ENCODE measurements around the gene TM9SF3. TPM values are rescaled to one million over a fixed set of nuclear protein-coding genes. Genes with fewer than 3 reads are reported as not detected.

The TM9SF3 gene
- total RNA-seq, 1 donor from 2014 or later: 77.1 TPM

DNA sequence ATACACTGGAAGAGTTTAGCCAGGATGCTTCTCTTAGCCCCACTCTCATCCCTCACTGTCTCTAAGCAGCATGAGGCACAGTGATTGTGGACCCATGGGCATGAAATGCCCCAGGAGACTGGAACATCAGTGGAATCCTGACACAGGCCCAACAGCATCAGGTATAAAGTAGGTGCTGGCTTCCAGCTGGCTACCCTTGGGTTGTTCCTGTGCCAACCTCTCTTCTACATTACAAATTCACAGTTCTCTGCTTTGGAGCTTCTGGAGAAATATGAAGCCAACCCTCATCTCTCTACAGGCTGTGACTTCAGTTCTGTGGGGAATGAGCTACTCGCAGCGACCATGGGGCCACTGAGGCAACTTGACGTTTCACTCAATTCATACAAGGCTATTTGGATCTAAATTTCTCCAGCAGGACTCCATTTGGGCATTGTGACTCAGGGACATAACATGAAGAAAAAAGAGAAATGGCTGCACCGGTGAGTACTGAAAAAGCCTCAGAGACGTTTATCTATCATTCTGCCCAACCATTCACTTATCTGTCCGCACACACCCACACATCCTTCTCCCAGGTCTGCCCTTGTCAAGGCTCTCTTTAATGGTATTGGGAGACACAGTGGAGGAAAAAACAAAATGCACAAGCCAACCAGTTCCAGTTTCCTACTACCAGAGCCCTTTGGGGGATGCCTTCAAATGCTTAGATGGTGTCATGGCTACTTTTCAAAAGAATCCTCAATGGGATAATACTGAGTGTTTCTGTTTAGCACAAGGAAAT, 35.4 kb upstream of the TM9SF3 start:
- DNase-seq (ENCODE audit: low read depth): no peak
- TF ChIP-seq, protein P1, sequence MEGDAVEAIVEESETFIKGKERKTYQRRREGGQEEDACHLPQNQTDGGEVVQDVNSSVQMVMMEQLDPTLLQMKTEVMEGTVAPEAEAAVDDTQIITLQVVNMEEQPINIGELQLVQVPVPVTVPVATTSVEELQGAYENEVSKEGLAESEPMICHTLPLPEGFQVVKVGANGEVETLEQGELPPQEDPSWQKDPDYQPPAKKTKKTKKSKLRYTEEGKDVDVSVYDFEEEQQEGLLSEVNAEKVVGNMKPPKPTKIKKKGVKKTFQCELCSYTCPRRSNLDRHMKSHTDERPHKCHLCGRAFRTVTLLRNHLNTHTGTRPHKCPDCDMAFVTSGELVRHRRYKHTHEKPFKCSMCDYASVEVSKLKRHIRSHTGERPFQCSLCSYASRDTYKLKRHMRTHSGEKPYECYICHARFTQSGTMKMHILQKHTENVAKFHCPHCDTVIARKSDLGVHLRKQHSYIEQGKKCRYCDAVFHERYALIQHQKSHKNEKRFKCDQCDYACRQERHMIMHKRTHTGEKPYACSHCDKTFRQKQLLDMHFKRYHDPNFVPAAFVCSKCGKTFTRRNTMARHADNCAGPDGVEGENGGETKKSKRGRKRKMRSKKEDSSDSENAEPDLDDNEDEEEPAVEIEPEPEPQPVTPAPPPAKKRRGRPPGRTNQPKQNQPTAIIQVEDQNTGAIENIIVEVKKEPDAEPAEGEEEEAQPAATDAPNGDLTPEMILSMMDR (conservative IDR thresholded peaks at IDR 0.05; ENCODE audit: low read depth, low read length): no peak
- no peak overlapping the region for H3K4me3 ChIP-seq (ENCODE audit: low read depth, low read length)

DNA sequence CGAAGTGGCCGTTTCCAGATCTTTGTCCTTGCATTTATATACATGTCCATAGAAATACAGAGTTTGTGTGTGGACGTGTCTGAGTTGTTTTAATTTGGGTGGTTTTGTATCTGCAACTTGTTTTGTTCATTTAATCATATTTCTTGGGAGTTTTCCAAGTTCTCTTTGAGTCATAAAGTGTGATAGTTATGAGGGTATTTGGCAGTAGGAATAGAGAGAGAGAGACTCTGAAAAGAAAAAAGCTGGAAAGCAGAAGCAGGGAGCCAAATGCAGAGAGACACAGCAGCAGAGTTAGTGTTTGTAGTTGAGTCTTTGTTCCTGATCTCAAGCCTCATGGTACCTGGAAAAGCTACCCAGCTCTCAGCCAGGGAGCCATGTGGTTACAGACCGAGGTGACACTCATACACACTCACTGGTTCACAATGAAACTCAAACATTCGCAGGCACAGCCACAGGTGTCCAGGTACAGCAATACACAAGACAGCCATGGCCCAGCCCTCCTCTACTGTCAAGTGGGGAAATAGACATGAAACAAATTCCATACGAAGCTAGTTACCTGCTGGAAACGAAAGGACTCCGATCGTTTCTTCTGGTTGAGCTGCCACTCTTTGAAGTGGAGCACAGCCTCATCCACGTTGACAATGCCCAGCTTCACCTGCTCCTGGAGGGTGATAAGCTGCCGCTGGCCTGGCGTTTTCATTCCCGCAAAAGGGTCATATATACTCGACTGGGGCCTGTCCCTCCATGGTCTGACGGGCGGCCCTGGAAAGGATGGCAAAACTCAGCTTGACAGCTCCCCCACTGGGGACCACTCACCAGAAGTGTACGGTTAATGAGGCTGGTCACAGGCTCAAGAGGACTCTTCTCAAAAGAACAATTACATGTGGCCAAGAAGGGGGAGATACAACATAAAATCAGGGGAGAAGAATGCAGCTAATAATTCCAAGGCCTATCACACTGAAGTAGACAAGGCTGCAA, 33.3 kb upstream of the TM9SF3 start:
- no peak overlapping the region for H3K4me3 ChIP-seq (ENCODE audit: low read depth, low read length)
- no peak for DNase-seq (ENCODE audit: low read depth)
- TF ChIP-seq, protein P1 (conservative IDR thresholded peaks at IDR 0.05; ENCODE audit: low read depth, low read length): no peak

DNA sequence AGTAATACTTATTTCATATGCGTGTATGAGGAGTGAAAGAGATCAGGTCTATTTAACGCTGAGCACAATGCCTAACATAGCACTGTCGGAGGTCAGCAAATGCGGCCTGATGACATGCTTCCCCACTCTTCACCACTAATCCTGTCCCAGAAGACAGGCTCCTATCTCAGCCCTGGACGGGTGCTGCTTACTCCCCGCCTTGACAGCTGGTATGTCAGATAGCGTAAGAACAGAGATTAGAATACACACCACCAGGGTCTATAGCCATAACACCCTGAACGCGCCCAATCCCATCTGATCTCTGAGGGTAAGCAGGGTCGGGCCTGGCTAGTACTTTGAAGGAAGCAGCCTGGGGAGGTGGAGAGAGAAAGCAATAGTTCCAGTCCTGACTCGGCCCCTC, 32.3 kb upstream of the TM9SF3 start:
- TF ChIP-seq, protein P1 (conservative IDR thresholded peaks at IDR 0.05; ENCODE audit: low read depth, low read length): no peak
- DNase-seq (ENCODE audit: low read depth): no peak
- no peak overlapping the region for H3K4me3 ChIP-seq (ENCODE audit: low read depth, low read length)

DNA sequence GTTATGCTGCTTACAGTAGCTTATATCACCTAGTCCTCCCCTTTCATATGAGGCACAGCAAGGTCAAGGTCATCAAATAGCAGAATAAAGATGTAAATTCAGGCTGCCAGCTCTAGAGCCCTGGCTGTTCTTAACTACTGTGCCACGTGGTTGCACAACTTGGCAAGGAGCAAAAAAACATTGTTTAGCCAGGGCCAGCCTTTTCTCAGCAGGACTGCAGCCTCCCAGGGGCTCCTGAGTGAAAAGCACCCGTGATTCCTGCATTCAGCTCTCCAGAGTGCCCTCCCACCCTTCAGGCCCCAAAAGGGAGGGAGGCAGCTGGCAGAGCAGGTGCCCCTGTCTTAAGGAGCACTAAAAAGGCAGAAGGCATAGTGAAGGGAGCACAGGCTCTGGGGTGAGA, 31.8 kb upstream of the TM9SF3 start:
- no peak overlapping the region for H3K4me3 ChIP-seq (ENCODE audit: low read depth, low read length)
- TF ChIP-seq, protein P1 (conservative IDR thresholded peaks at IDR 0.05; ENCODE audit: low read depth, low read length): no peak
- no peak for DNase-seq (ENCODE audit: low read depth)

DNA sequence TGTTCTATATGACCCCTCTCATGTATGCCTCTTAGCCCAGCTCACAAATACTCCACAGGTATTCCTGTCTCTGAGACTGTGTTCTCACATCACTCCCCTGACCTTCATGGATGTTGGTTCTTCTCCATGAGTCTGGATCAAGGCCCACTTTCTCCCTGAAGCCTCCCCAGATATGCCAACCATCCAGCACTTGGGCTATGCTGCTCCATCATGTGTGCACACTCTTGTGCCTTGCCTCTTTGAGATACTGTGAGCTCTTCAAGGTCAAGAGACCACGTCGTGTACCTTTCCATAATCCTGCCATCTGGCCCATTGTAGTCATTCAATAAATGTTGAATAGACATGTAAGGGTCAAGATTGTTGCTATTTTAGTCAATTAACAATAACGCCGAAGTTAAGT, 30.1 kb upstream of the TM9SF3 start:
- TF ChIP-seq, protein P1 (conservative IDR thresholded peaks at IDR 0.05; ENCODE audit: low read depth, low read length): no peak
- DNase-seq (ENCODE audit: low read depth): no peak
- no peak overlapping the region for H3K4me3 ChIP-seq (ENCODE audit: low read depth, low read length)

DNA sequence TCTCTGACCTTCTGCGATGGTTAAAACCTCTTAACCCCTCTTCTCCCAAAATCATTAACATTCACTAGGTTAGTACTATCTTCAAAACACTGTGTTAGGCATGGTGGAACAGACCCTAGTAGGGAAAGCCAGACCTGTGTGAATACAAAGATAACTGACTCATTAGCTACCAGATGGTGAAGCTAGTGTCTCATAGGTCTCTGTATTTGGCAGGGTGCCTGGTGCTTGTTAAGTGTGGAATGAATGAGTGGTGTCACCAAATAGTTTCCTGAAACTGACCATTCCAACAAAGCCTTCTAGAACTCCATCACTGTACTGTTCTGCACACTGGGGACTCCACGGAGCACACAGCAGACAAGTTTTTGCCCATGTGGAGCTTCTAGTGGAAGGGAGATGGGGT, 27.7 kb upstream of the TM9SF3 start:
- TF ChIP-seq, protein P1 (conservative IDR thresholded peaks at IDR 0.05; ENCODE audit: low read depth, low read length): no peak
- H3K4me3 ChIP-seq (ENCODE audit: low read depth, low read length): no peak overlapping the region
- DNase-seq (ENCODE audit: low read depth): peak; percentile 82

Measured in epithelial cell of proximal tubule (primary cell).